ENCODE results near the gene TRPV5.

TRPV5 gene

GRCh38 chr7:142871260-142872105, 62.1 kb downstream of the TRPV5 start:
- FAIRE-seq (no peak), DNase-seq (ENCODE audit: insufficient read length, low spot score) (no peak)
- TF ChIP-seq CTCF (IDR thresholded peaks at IDR 0.05; ENCODE audit: insufficient read depth, missing control alignments) = no peak

- DNase-seq (ENCODE audit: insufficient read length, low spot score) (no peak), FAIRE-seq (no peak)
- TF ChIP-seq CTCF (IDR thresholded peaks at IDR 0.05; ENCODE audit: insufficient read depth, missing control alignments) = peak; percentile 5
Measured at GRCh38 chr7:142870566-142871259, 62.8 kb downstream of the TRPV5 start.

GRCh38 chr7:142870147-142870559, 63.4 kb downstream of the TRPV5 start:
- no peak for TF ChIP-seq CTCF (IDR thresholded peaks at IDR 0.05; ENCODE audit: insufficient read depth, missing control alignments)
- no peak for FAIRE-seq
- no peak for DNase-seq (ENCODE audit: insufficient read length, low spot score)

DNA sequence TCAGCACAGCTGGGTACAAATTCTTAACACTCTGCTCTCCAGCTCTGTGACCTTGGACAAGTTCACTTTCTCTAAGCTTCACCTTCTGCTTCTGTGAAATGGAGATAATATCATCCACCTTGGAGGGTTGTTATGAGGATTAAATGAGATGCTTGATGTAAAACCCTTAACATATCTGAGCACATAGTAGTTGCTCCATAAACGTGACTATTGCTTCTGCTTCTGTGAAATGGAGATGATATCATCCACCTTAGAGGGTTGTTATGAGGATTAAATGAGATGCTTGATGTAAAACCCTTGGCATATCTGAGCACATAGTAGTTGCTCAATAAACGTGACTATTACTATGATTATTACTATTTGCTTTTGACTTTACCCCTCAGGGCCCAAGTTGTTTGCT, 64.1 kb downstream of the TRPV5 start:
- FAIRE-seq (no peak), DNase-seq (ENCODE audit: insufficient read length, low spot score) (no peak)
- TF ChIP-seq CTCF (IDR thresholded peaks at IDR 0.05; ENCODE audit: insufficient read depth, missing control alignments) = no peak

GRCh38 chr7:142868986-142869415, 64.5 kb downstream of the TRPV5 start:
- DNase-seq (ENCODE audit: insufficient read length, low spot score) (no peak), FAIRE-seq (no peak)
- TF ChIP-seq CTCF (IDR thresholded peaks at IDR 0.05; ENCODE audit: insufficient read depth, missing control alignments) = no peak

DNA sequence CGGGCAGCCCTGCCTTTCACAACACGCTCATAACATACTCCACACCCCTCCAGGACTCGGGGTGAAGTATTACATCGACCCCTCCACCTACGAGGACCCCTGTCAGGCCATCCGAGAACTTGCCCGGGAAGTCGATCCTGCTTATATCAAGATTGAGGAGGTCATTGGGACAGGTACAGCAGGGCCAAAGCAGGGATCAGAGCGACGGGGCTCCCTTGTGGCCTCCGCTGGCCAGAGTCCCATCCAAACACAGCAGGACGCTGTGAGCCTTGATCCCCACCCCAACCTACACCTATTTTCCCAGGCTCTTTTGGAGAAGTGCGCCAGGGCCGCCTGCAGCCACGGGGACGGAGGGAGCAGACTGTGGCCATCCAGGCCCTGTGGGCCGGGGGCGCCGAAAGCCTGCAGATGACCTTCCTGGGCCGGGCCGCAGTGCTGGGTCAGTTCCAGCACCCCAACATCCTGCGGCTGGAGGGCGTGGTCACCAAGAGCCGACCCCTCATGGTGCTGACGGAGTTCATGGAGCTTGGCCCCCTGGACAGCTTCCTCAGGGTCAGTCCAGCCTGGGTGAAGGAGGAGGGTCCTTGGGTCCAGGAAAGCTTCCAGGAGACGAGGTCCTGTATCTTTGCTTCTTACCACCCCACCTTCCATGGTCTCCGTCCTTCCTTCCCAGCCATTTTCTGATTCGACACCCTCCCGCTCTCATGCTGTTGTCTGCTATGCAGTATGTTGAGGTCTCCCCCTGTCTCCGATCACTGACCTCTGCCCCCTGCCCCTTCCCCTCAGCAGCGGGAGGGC, 65.2 kb downstream of the TRPV5 start:
- FAIRE-seq (no peak), DNase-seq (ENCODE audit: insufficient read length, low spot score) (no peak)
- TF ChIP-seq CTCF (IDR thresholded peaks at IDR 0.05; ENCODE audit: insufficient read depth, missing control alignments) = no peak

All from D721Med (cell line).